Measurements from ENCODE around the gene PTGER2.

The PTGER2 gene

DNA sequence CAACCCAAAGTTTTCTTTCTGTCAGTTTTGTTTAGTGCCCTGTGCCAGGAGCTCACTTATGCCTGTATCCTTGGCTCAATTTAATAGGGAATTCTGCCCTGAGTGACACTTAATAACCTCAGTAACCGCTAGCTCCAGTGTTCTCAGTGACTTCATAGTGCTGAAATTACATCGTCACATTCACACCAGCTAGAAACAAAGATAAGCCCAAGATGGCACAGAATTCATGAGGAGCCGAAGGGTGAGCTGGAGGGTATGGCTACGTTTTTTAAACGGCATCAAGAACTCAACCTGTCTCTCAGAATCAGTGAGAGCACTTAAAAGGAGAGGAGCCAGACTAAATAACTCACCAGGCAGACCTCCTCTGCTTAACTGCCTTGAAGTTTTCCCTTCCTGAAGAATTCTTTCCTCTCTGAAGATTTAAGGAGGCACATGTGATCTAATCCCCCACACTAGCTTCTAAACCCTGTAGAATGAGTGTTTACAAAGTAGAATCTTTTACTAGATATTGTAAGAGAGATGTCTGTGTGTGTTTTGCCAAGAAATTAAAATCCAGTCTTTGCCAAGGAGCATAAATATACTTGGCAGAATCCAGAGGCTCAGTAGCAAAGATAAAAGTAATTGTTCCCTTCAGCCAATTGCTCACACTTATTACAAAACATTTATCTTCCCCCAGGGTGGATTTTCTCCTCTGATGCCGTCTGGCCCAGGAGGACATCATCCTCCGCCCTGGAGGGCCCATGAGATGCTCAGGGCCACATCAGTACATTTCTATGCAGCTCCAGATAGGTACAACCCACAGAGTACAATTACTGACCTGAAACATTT lies 37.3 kb downstream of the PTGER2 start:
- Histone ChIP-seq H3K9me3 (ENCODE audit: control insufficient read depth in 2 of 2, low read length in 2 of 2) (no peaks in the 10 kb centered on the region), H3K4me1 (ENCODE audit: control insufficient read depth in 2 of 2, insufficient read depth in 2 of 2, low read length in 2 of 2) (peaks cover 36 to 38% of the 10 kb centered on the region in 2 donors), H3K27ac (ENCODE audit: low read depth in 2 of 2, low read length in 2 of 2) (peak overlapping the region; percentile 30 to 66), H3K27me3 (ENCODE audit: control insufficient read depth in 2 of 2, insufficient read depth in 2 of 2, low read length in 2 of 2) (no peaks in the 10 kb centered on the region), H3K9ac (ENCODE audit: low read depth in 1 of 2, low read length in 2 of 2) (no peak overlapping the region), H3K36me3 (ENCODE audit: control insufficient read depth in 2 of 2, insufficient read depth in 2 of 2, low read length in 2 of 2) (no peaks in the 10 kb centered on the region), H3K4me3 (ENCODE audit: low read length in 2 of 2) (peak overlapping the region in 1 of 2 donors; percentile 17)

GRCh38 chr14:52352061-52352491 lies 38.0 kb downstream of the PTGER2 start:
- H3K4me1 ChIP-seq (ENCODE audit: control insufficient read depth in 2 of 2, insufficient read depth in 2 of 2, low read length in 2 of 2), result peaks cover 36 to 38% of the 10 kb centered on the region in 2 donors
- H3K27ac ChIP-seq (ENCODE audit: low read depth in 2 of 2, low read length in 2 of 2), result peak overlapping the region; percentile 30 to 66
- H3K9ac ChIP-seq (ENCODE audit: low read depth in 1 of 2, low read length in 2 of 2), result no peak overlapping the region

DNA sequence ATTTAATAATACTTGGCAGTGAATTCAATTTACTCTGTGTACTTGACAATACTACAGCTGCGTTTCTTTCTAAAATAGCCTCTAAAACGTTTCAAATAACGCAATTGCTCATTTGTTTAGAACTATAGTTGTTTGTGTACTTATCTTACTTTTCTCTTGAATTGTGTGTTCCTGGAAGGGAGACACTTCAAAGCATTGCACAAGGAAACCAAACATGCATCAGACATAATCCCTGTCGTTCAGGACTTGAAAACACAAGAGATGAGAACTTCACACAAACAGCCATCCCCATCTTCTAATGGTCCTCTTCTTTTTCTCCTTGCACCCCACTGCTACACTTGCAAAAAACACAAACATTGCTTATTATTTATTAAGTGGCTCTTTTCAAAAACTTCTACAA lies 38.5 kb downstream of the PTGER2 start:
- H3K4me3 ChIP-seq (ENCODE audit: low read length in 2 of 2), result no peak overlapping the region
- H3K27ac ChIP-seq (ENCODE audit: low read depth in 2 of 2, low read length in 2 of 2), result peak overlapping the region; percentile 30 to 66
- no peaks in the 10 kb centered on the region for H3K36me3 ChIP-seq (ENCODE audit: control insufficient read depth in 2 of 2, insufficient read depth in 2 of 2, low read length in 2 of 2)
- no peaks in the 10 kb centered on the region for H3K9me3 ChIP-seq (ENCODE audit: control insufficient read depth in 2 of 2, low read length in 2 of 2)
- no peaks in the 10 kb centered on the region for H3K27me3 ChIP-seq (ENCODE audit: control insufficient read depth in 2 of 2, insufficient read depth in 2 of 2, low read length in 2 of 2)
- peaks cover 36 to 38% of the 10 kb centered on the region in 2 donors for H3K4me1 ChIP-seq (ENCODE audit: control insufficient read depth in 2 of 2, insufficient read depth in 2 of 2, low read length in 2 of 2)
- no peak overlapping the region for H3K9ac ChIP-seq (ENCODE audit: low read depth in 1 of 2, low read length in 2 of 2)

More at GRCh38 chr14:52352061-52352491, 38.0 kb downstream of the PTGER2 start:
- H3K27me3 ChIP-seq (ENCODE audit: control insufficient read depth in 2 of 2, insufficient read depth in 2 of 2, low read length in 2 of 2), result no peaks in the 10 kb centered on the region
- no peaks in the 10 kb centered on the region for H3K9me3 ChIP-seq (ENCODE audit: control insufficient read depth in 2 of 2, low read length in 2 of 2)
- no peaks in the 10 kb centered on the region for H3K36me3 ChIP-seq (ENCODE audit: control insufficient read depth in 2 of 2, insufficient read depth in 2 of 2, low read length in 2 of 2)
- peak overlapping the region in 1 of 2 donors; percentile 17 for H3K4me3 ChIP-seq (ENCODE audit: low read length in 2 of 2)

GRCh38 chr14:52354242-52354641 lies 40.1 kb downstream of the PTGER2 start:
- Histone ChIP-seq H3K4me1 (ENCODE audit: control insufficient read depth in 2 of 2, insufficient read depth in 2 of 2, low read length in 2 of 2) (peaks cover 35 to 36% of the 10 kb centered on the region in 2 donors), H3K36me3 (ENCODE audit: control insufficient read depth in 2 of 2, insufficient read depth in 2 of 2, low read length in 2 of 2) (no peaks in the 10 kb centered on the region), H3K4me3 (ENCODE audit: low read length in 2 of 2) (no peak overlapping the region), H3K27me3 (ENCODE audit: control insufficient read depth in 2 of 2, insufficient read depth in 2 of 2, low read length in 2 of 2) (no peaks in the 10 kb centered on the region), H3K9me3 (ENCODE audit: control insufficient read depth in 2 of 2, low read length in 2 of 2) (no peaks in the 10 kb centered on the region), H3K27ac (ENCODE audit: low read depth in 2 of 2, low read length in 2 of 2) (no peak overlapping the region), H3K9ac (ENCODE audit: low read depth in 1 of 2, low read length in 2 of 2) (no peak overlapping the region)

DNA sequence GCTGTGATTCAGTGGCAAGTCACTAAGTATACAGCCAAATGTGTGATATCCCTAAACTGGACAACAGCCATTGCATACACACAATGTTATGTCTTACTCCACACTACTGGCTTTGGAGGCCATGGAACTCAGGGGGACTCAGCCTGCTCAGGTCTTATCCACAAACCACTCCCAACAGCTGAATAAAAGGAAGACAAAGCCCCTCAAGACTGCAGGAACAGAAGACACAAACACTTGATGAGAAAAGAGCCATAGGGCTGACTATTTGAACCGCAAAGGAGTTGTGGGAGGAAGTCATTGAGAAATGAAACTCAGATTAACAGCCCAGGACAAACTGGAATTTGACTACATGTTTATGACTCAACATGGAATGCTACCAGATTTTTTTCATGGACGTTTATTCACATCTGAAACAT lies 40.9 kb downstream of the PTGER2 start:
- no peak overlapping the region for H3K4me3 ChIP-seq (ENCODE audit: low read length in 2 of 2)
- H3K4me1 ChIP-seq (ENCODE audit: control insufficient read depth in 2 of 2, insufficient read depth in 2 of 2, low read length in 2 of 2), result peaks cover 35 to 36% of the 10 kb centered on the region in 2 donors
- H3K9ac ChIP-seq (ENCODE audit: low read depth in 1 of 2, low read length in 2 of 2), result no peak overlapping the region
- H3K27ac ChIP-seq (ENCODE audit: low read depth in 2 of 2, low read length in 2 of 2), result peak overlapping the region in 1 of 2 donors; percentile 13
- H3K27me3 ChIP-seq (ENCODE audit: control insufficient read depth in 2 of 2, insufficient read depth in 2 of 2, low read length in 2 of 2), result no peaks in the 10 kb centered on the region
- no peaks in the 10 kb centered on the region for H3K9me3 ChIP-seq (ENCODE audit: control insufficient read depth in 2 of 2, low read length in 2 of 2)
- H3K36me3 ChIP-seq (ENCODE audit: control insufficient read depth in 2 of 2, insufficient read depth in 2 of 2, low read length in 2 of 2), result no peaks in the 10 kb centered on the region

- Histone ChIP-seq H3K4me3 (ENCODE audit: low read length in 2 of 2) (no peak overlapping the region), H3K27me3 (ENCODE audit: control insufficient read depth in 2 of 2, insufficient read depth in 2 of 2, low read length in 2 of 2) (no peaks in the 10 kb centered on the region), H3K4me1 (ENCODE audit: control insufficient read depth in 2 of 2, insufficient read depth in 2 of 2, low read length in 2 of 2) (peaks cover 35 to 37% of the 10 kb centered on the region in 2 donors), H3K36me3 (ENCODE audit: control insufficient read depth in 2 of 2, insufficient read depth in 2 of 2, low read length in 2 of 2) (no peaks in the 10 kb centered on the region), H3K9ac (ENCODE audit: low read depth in 1 of 2, low read length in 2 of 2) (no peak overlapping the region), H3K9me3 (ENCODE audit: control insufficient read depth in 2 of 2, low read length in 2 of 2) (no peaks in the 10 kb centered on the region), H3K27ac (ENCODE audit: low read depth in 2 of 2, low read length in 2 of 2) (peak overlapping the region in 1 of 2 donors; percentile 10)
These were observed 41.4 kb downstream of the PTGER2 start for GRCh38 chr14:52355526-52355925.

DNA sequence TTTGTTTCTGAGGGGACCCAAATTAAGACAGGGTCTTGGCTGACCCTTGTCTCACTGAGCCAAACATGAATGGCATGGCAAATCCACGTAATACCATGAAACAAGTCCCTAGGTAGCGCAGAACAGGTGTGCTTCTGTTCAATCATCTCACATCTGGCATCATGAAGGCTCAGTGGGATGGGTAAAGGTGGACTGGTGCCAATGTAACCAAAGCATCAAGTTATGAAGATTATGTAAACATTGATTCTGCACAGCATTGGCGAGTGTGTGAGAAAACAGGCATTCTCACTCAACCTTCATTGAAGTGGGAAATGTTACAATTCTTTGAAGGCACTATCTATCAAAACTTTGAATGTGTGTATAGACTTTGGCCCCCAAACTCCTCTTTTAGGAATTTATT lies 41.9 kb downstream of the PTGER2 start:
- Histone ChIP-seq H3K4me3 (ENCODE audit: low read length in 2 of 2) (no peak overlapping the region), H3K36me3 (ENCODE audit: control insufficient read depth in 2 of 2, insufficient read depth in 2 of 2, low read length in 2 of 2) (no peaks in the 10 kb centered on the region), H3K9ac (ENCODE audit: low read depth in 1 of 2, low read length in 2 of 2) (no peak overlapping the region), H3K9me3 (ENCODE audit: control insufficient read depth in 2 of 2, low read length in 2 of 2) (no peaks in the 10 kb centered on the region), H3K4me1 (ENCODE audit: control insufficient read depth in 2 of 2, insufficient read depth in 2 of 2, low read length in 2 of 2) (peaks cover 35 to 36% of the 10 kb centered on the region in 2 donors), H3K27ac (ENCODE audit: low read depth in 2 of 2, low read length in 2 of 2) (no peak overlapping the region), H3K27me3 (ENCODE audit: control insufficient read depth in 2 of 2, insufficient read depth in 2 of 2, low read length in 2 of 2) (no peaks in the 10 kb centered on the region)

- Histone ChIP-seq H3K9ac (ENCODE audit: low read depth in 1 of 2, low read length in 2 of 2) (peak overlapping the region in 1 of 2 donors; percentile 24), H3K36me3 (ENCODE audit: control insufficient read depth in 2 of 2, insufficient read depth in 2 of 2, low read length in 2 of 2) (no peaks in the 10 kb centered on the region), H3K4me1 (ENCODE audit: control insufficient read depth in 2 of 2, insufficient read depth in 2 of 2, low read length in 2 of 2) (peaks cover 12% of the 10 kb centered on the region in 2 donors), H3K9me3 (ENCODE audit: control insufficient read depth in 2 of 2, low read length in 2 of 2) (no peaks in the 10 kb centered on the region), H3K4me3 (ENCODE audit: low read length in 2 of 2) (no peak overlapping the region), H3K27me3 (ENCODE audit: control insufficient read depth in 2 of 2, insufficient read depth in 2 of 2, low read length in 2 of 2) (no peaks in the 10 kb centered on the region), H3K27ac (ENCODE audit: low read depth in 2 of 2, low read length in 2 of 2) (peak overlapping the region; percentile 41 to 56)
These were observed 46.7 kb downstream of the PTGER2 start for GRCh38 chr14:52360831-52361230.

DNA sequence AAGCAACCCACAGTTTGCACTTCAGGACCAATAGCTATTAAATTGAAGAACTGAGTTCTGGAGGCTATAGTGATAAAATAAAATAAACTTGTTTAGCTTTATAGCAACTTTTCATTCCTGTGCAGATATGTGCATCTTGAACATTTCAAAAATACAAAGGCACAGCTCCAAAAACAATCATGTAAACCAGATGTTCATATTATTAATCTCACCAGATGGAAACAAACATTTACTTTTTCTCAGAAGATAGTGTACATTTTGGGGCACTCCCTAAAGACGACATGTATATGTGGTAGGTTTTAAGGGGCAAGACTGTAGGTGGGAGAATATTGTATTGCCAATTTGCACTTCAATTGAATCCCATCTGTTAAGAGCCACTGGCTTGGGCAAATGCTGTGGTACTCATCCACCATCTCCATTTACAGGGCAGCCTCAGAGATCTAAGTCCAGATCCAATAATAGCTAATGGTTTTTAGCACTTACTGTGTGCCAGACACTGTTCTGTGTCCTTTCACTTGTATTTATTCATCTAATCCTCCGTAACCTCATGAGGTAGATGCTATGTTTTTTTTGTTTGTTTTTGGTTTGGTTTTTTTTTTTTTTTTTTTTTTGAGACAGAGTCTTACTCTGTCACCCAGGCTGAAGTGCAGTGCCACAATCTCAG lies 49.1 kb downstream of the PTGER2 start:
- Histone ChIP-seq H3K4me3 (ENCODE audit: low read length in 2 of 2) (no peak overlapping the region), H3K4me1 (ENCODE audit: control insufficient read depth in 2 of 2, insufficient read depth in 2 of 2, low read length in 2 of 2) (peaks cover 6 to 7% of the 10 kb centered on the region in 2 donors), H3K27me3 (ENCODE audit: control insufficient read depth in 2 of 2, insufficient read depth in 2 of 2, low read length in 2 of 2) (no peaks in the 10 kb centered on the region), H3K9ac (ENCODE audit: low read depth in 1 of 2, low read length in 2 of 2) (no peak overlapping the region), H3K27ac (ENCODE audit: low read depth in 2 of 2, low read length in 2 of 2) (no peak overlapping the region), H3K36me3 (ENCODE audit: control insufficient read depth in 2 of 2, insufficient read depth in 2 of 2, low read length in 2 of 2) (no peaks in the 10 kb centered on the region), H3K9me3 (ENCODE audit: control insufficient read depth in 2 of 2, low read length in 2 of 2) (no peaks in the 10 kb centered on the region)

DNA sequence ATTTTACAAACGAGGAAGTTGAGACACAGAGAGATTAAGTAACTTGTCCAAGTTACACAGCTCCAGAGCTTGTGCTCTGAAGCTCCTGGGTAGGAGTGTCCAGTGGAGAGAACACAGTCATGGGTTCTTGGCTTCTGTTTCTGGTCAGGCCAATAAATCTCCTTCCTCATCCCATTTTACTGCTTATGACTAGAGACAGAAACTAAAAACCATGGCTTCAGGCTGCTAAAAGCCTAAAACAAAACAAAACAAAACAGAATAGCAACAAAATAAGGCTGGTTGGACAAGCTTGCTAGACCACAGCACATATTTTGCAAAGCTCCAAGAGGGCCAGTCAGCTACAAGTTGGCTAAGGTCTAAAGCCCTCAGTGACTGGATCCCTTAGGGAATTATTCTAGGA lies 49.8 kb downstream of the PTGER2 start:
- no peaks in the 10 kb centered on the region for H3K9me3 ChIP-seq (ENCODE audit: control insufficient read depth in 2 of 2, low read length in 2 of 2)
- H3K27me3 ChIP-seq (ENCODE audit: control insufficient read depth in 2 of 2, insufficient read depth in 2 of 2, low read length in 2 of 2), result no peaks in the 10 kb centered on the region
- H3K27ac ChIP-seq (ENCODE audit: low read depth in 2 of 2, low read length in 2 of 2), result peak overlapping the region; percentile 20 to 36
- no peak overlapping the region for H3K4me3 ChIP-seq (ENCODE audit: low read length in 2 of 2)
- peaks cover 6 to 7% of the 10 kb centered on the region in 2 donors for H3K4me1 ChIP-seq (ENCODE audit: control insufficient read depth in 2 of 2, insufficient read depth in 2 of 2, low read length in 2 of 2)
- no peak overlapping the region for H3K9ac ChIP-seq (ENCODE audit: low read depth in 1 of 2, low read length in 2 of 2)
- H3K36me3 ChIP-seq (ENCODE audit: control insufficient read depth in 2 of 2, insufficient read depth in 2 of 2, low read length in 2 of 2), result no peaks in the 10 kb centered on the region

Data from mucosa of rectum (tissue), 2 donors.